Subcutaneous abdominal adipose tissue (tissue), 5 donors: Measurements from ENCODE around the gene DNAJB12.
"Not testable (repeated sequence)": the region's sequence is repeated elsewhere in the genome, so short reads cannot be mapped to it uniquely, and the experiment has no call there.

Experiments used
- H3K27ac ChIP-seq: one replicate; pipeline ENCODE4 v1.7.0; 2013; ENCODE audit warnings: low read depth, mild to moderate bottlenecking, inconsistent platforms, low read length, moderate library complexity
- H3K27me3 ChIP-seq, 5 donors: one replicate each; pipeline ENCODE4 v1.7.0; 2013; ENCODE audit warnings: low read length in 5 of 5, inconsistent platforms in 1 of 5; ENCODE audit not compliant: control insufficient read depth in 5 of 5, insufficient read depth in 4 of 5
- H3K36me3 ChIP-seq, 5 donors: one replicate each; pipeline ENCODE4 v1.7.0; 2013; ENCODE audit warnings: low read length in 5 of 5; ENCODE audit not compliant: control insufficient read depth in 5 of 5, insufficient read depth in 5 of 5
- H3K4me1 ChIP-seq, 5 donors: one replicate each; pipeline ENCODE4 v1.7.0; 2013; ENCODE audit warnings: low read length in 5 of 5, mild to moderate bottlenecking in 3 of 5, moderate library complexity in 1 of 5; ENCODE audit not compliant: control insufficient read depth in 5 of 5, insufficient read depth in 5 of 5
- H3K4me3 ChIP-seq, 5 donors: one replicate each; pipeline ENCODE4 v1.7.0; 2013; ENCODE audit warnings: low read length in 5 of 5, low read depth in 1 of 5
- H3K9ac ChIP-seq, 5 donors: one replicate each; pipeline ENCODE4 v1.7.0; 2013; ENCODE audit warnings: low read length in 5 of 5, mild to moderate bottlenecking in 4 of 5, moderate library complexity in 3 of 5
- H3K9me3 ChIP-seq, 5 donors: one replicate each; pipeline ENCODE4 v1.7.0; 2013; ENCODE audit warnings: low read length in 5 of 5; ENCODE audit not compliant: control insufficient read depth in 5 of 5
- donor health status: healthy.
- donor health status: healthy.
- donor health status: healthy.
- donor health status: healthy.
- donor health status: healthy.

DNAJB12 gene

DNA sequence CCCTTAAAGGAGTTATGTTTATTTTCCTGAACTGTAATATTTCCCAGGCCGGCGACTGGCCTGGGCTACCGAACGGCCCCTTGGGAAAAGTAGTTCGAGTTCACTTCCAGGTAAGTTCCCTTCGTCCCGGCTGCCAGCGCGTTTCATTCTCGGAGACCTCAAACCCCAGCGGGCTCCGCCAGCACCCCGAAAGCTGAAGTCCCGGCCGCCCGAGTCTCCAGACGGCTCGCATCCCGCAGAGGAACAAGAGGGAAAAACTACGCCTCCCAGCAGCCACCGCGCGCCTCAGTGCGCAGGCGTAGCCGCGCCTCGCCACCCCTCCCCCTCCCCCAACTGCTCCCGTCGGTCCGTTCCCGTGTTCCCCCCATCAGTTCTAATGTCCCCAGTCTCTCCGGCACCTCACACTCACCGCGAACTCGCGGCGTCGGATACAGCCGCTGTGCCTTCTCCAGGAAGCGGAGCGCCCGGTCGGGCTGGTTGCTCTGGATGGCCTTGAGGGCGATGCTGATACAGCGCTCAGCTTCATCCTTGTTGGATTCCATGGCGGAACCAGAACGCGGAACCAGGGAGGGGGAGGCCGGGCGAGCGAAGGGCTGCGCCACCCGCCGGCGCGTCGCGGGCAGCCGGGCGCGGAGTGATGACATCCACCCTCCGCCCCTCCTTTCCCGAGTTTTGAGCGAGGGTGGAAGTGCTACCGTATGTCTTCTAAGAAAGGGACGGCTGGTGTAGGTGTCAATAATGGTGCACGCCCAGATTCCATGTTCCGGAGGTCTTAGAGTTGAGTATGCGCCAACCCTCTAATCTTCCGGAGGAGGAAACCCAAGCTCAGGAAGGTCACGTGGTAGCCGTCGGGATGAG lies at the start of gene DNAJB12:
DNAJB12 (minus strand) TSS at position 564 of the 858 bp plus-strand sequence; CDS start at position 542, 22 bp downstream.
- Histone ChIP-seq H3K27me3 (no peaks in the 10 kb centered on the region), H3K9ac (peak within 1 kb of the TSS; percentile 84 to 99 (median 93)), H3K27ac (peak within 1 kb of the TSS; percentile 97), H3K9me3 (no peaks in the 10 kb centered on the region), H3K36me3 (peaks cover 0 to 21% (median 15%) of the 10 kb centered on the region in 5 donors), H3K4me3 (peak within 1 kb of the TSS; percentile 74 to 99 (median 94)), H3K4me1 (peaks cover 5 to 34% (median 23%) of the 10 kb centered on the region in 5 donors)

DNA sequence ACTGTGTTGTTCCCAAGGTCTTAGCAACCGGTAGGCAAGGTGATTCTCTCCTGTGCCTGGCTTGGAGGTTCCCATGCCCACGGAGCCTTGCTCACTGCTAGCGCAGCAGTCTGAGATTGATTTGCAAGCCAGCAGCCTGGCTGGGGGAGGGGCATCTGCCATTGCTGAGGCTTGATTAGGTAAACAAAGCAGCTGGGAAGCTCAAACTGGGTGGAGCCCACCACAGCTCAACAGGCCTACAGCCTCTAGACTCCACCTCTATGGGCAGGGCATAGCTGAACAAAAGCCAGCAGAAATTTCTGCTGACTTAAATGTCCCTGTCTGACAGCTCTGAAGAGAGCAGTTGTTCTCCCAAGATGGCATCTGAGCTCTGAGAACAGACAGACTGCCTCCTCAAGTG lies 40.9 kb upstream of the DNAJB12 start:
- not testable (repeated sequence) for H3K4me1 ChIP-seq, H3K27me3 ChIP-seq, H3K4me3 ChIP-seq, H3K9ac ChIP-seq, H3K36me3 ChIP-seq, H3K9me3 ChIP-seq, H3K27ac ChIP-seq

DNA sequence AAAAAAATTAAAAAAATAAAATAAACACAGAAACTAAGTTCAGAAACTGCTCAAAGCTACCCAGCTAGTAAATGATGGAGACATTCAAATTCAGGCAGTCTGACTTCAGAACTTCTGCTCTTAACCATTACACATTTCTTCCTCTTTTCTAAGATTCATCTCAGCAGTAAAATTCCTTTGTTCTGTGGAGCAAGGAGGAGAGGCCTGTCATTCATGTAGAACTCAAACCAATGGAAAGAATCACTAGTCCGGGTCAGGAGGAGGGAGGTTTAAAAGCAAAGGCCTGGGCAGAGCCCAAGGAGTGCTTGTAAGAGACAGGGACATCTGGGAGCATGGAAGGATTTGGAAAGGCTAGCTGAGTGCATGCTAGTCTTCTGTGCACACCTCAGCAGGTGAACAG lies 37.9 kb upstream of the DNAJB12 start:
- Histone ChIP-seq H3K36me3 (peaks cover 0 to 7% (median 3%) of the 10 kb centered on the region in 5 donors), H3K27me3 (no peaks in the 10 kb centered on the region), H3K9me3 (no peaks in the 10 kb centered on the region), H3K4me1 (peaks cover 0 to 2% (median 0%) of the 10 kb centered on the region in 5 donors), H3K4me3 (no peak overlapping the region), H3K27ac (no peak overlapping the region), H3K9ac (no peak overlapping the region)

DNA sequence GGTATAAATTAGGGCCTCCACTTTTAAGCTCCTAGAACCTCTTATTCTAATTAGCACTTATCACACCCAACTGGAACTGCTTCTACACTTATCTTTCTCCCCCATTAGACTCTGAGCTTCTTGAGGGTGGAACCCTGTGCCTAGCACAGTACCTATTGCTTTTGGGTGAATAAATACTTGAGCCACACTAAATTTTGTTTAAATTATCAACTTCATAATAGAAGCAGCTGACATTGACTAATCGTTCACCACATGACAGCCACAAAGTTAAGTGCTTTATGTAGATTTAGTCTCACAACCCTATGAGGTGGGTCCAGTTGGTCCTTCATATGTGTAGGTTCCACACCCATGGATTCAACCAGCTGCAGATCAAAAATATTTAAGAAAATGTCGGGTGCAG lies 36.0 kb upstream of the DNAJB12 start:
- Histone ChIP-seq H3K27ac (no peak overlapping the region), H3K27me3 (no peaks in the 10 kb centered on the region), H3K4me3 (no peak overlapping the region), H3K9me3 (no peaks in the 10 kb centered on the region), H3K36me3 (peaks cover 0 to 7% (median 3%) of the 10 kb centered on the region in 5 donors), H3K9ac (no peak overlapping the region), H3K4me1 (peaks cover 0 to 2% (median 0%) of the 10 kb centered on the region in 5 donors)

DNA sequence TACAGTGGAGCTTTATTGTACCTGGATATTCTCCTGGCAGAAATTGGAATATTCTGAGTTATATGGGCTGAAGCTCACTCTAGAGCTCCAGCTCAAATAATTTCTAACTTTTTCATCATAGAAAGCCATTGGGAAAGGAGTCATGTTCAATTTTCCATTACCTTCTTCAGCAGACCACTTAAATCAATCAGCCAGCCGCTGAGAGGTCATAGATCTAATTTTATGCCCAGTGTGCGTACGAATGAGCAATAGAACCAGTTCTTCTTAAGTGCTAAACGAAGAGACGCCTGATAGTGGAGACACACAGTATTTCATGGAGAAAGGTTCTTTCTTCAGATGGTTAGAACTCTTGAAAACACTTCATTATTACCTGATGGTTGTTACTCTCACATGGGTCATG lies 35.0 kb upstream of the DNAJB12 start:
- Histone ChIP-seq H3K4me3 (no peak overlapping the region), H3K9me3 (no peaks in the 10 kb centered on the region)

DNA sequence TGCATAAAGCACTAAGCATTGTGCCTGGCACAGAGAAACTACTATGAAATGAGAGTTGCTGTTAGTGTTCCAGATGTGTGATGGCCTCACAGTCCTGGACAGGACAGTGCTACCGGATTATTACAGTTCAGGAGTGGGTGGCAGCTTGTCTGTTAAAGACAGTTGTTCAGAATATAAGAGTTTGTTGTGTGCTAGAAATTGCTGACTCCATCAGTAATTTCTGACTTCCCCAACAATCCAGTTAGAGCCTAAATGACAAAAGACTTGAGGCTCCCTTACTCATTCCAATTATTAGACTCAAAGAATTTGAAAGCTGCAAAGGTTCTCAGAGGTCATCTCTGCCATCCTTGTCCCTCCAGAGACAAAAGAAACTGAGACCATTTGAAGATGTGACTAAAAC lies 34.3 kb upstream of the DNAJB12 start:
- peaks cover 0 to 6% (median 3%) of the 10 kb centered on the region in 5 donors for H3K36me3 ChIP-seq
- no peak overlapping the region for H3K9ac ChIP-seq
- H3K4me1 ChIP-seq: peaks cover 0 to 2% (median 0%) of the 10 kb centered on the region in 5 donors

More for the DNA sequence above, 35.0 kb upstream of the DNAJB12 start:
- H3K4me1 ChIP-seq: peaks cover 0 to 2% (median 0%) of the 10 kb centered on the region in 5 donors
- no peak overlapping the region for H3K9ac ChIP-seq
- no peak overlapping the region for H3K27ac ChIP-seq
- no peaks in the 10 kb centered on the region for H3K27me3 ChIP-seq
- H3K36me3 ChIP-seq: peaks cover 0 to 6% (median 3%) of the 10 kb centered on the region in 5 donors

DNA sequence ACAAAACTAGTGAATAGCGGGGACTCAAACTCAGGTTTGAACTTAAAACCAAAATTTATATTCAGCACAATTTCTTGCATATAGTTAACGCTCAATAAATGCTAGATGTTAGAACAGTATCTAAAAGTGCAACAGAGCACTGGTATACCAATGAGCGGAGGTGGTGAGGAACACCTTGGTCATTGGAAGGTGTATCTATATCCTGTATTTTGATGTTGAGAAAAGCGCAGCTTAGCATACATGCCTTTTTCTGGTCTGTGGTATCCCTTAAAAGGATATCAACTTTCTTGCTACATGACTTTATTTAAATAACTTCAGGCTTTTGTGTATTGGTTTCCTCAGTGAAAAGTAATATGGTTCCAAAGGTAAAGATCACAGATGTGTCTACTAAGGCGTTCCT lies 33.3 kb upstream of the DNAJB12 start:
- H3K4me3 ChIP-seq: no peak overlapping the region
- H3K36me3 ChIP-seq: peaks cover 0 to 5% (median under 1%) of the 10 kb centered on the region in 5 donors
- peaks cover 0 to 2% (median 0%) of the 10 kb centered on the region in 5 donors for H3K4me1 ChIP-seq

More for the DNA sequence above, 34.3 kb upstream of the DNAJB12 start:
- Histone ChIP-seq H3K27me3 (no peaks in the 10 kb centered on the region), H3K4me3 (no peak overlapping the region), H3K27ac (no peak overlapping the region), H3K9me3 (no peaks in the 10 kb centered on the region)

DNA sequence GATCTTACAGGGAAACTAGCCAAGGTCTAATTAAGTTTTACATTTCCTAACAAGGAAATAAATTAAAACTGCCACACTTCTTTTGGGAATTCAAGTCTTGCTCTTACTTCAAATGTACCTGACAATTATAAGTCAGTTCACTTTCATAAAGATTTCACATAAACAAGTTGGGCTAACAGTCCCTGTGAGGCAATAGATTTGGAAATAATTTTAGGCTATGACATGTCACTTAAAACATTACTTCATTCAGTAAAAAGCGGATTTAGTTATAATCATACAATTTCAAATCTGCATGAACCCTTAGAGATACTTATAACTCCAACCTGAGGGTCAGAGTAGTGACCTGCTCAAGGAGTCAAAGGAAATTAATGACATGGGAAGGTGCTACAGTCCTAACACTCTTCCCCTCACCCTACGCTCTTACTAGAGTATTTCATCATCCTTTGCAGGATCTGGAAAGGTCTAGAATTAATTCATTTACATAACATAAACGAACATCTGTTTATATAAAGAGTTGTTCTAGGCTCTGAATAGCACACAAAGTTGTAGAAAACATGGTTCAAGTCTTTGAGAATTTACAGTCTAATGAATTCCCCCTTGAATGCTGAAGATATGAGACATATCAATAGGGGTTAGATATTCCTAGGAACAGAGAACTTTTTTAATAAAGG lies 32.3 kb upstream of the DNAJB12 start:
- H3K9ac ChIP-seq: no peak overlapping the region
- no peak overlapping the region for H3K4me3 ChIP-seq
- peaks cover 0 to 2% (median 0%) of the 10 kb centered on the region in 5 donors for H3K4me1 ChIP-seq
- H3K9me3 ChIP-seq: no peaks in the 10 kb centered on the region
- no peak overlapping the region for H3K27ac ChIP-seq
- no peaks in the 10 kb centered on the region for H3K27me3 ChIP-seq
- H3K36me3 ChIP-seq: peaks cover 0 to 3% (median 0%) of the 10 kb centered on the region in 5 donors

More for the DNA sequence above, 33.3 kb upstream of the DNAJB12 start:
- H3K9me3 ChIP-seq: no peaks in the 10 kb centered on the region
- no peaks in the 10 kb centered on the region for H3K27me3 ChIP-seq
- H3K27ac ChIP-seq: no peak overlapping the region
- H3K9ac ChIP-seq: no peak overlapping the region

DNA sequence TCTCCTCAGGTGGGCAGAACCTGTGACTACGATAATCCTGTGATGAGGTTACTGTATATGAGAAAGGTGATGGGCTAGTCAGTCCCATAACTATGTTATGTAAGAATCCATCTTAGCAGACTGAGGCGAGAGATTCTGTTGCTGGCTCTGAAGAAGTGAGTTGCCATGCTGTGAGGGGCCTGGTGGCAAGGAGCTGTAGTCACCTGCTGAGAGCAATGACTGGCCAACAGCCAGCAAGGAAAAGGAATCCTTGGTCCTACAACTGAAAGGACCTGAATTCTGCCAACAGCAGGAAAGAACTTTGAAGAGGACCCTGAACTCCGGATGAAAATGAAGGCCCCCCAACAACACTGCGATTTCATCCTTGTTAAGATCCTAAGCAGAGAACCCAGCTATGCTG lies 31.0 kb upstream of the DNAJB12 start:
- no peak overlapping the region for H3K4me3 ChIP-seq
- H3K27me3 ChIP-seq: no peaks in the 10 kb centered on the region
- H3K9me3 ChIP-seq: no peaks in the 10 kb centered on the region
- H3K4me1 ChIP-seq: peaks cover 0 to 2% (median 0%) of the 10 kb centered on the region in 5 donors
- no peak overlapping the region for H3K27ac ChIP-seq
- peaks cover 0 to 3% (median 0%) of the 10 kb centered on the region in 5 donors for H3K36me3 ChIP-seq
- no peak overlapping the region for H3K9ac ChIP-seq

DNA sequence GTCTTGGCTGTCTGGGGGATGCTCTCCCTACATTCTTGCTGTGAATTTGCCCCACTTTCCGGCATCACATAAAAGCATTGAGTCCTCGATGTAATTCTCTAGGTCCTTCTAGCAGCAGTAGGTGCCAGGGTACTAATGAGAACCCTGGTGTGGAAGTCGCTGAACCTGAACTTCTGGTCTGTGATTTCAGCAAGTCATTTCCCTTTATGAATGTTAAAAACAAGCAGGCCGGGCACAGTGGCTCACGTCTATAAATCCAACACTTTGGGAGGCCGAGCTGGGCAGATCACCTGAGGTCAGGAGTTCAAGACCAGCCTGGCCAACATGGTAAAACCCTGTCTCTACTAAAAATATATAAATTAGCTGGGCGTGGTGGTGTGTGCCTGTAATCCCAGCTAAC lies 30.3 kb upstream of the DNAJB12 start:
- H3K36me3 ChIP-seq, H3K9ac ChIP-seq, H3K4me1 ChIP-seq, H3K4me3 ChIP-seq, H3K27me3 ChIP-seq, H3K27ac ChIP-seq, H3K9me3 ChIP-seq: not testable (repeated sequence)
